Panc1 (cell line): ENCODE results near the gene MOB1B.

Experiments used
- CTCF ChIP-seq: fragments of 450-650 bp; IDR thresholded peaks from 2 replicates; pipeline ENCODE4 v1.5.1; 2017; ENCODE audit warnings: mild to moderate bottlenecking
- POLR2AphosphoS5 ChIP-seq: IDR thresholded peaks from 2 replicates; pipeline ENCODE4 v1.6.1; 2012; ENCODE audit warnings: mild to moderate bottlenecking, low read depth, low read length, moderate library complexity
- REST ChIP-seq, 2 experiments: IDR thresholded peaks; 2 replicates each; pipeline ENCODE4 v1.6.1; 2011 to 2012; ENCODE audit warnings: low read depth in 2 of 2, control low read depth in 1 of 2, low read length in 1 of 2, mild to moderate bottlenecking in 1 of 2, moderate library complexity in 1 of 2; ENCODE audit not compliant: insufficient read depth in 1 of 2
- SIN3A ChIP-seq: IDR thresholded peaks from 2 replicates; pipeline ENCODE4 v1.6.1; 2012; ENCODE audit warnings: low read depth, mild to moderate bottlenecking, low read length, moderate library complexity, borderline replicate concordance; ENCODE audit not compliant: insufficient read depth

- TF ChIP-seq CTCF (no peak), REST (IDR thresholded peaks at IDR 0.05; ENCODE audit: insufficient read depth in 1 of 2, low read depth in 2 of 2, low read length in 1 of 2) (no peak), SIN3A (no peak), POLR2AphosphoS5 (no peak)
Measured at GRCh38 chr4:70859066-70859465, 43.1 kb upstream of the MOB1B start.
